ENCODE data around the gene ARX. TPM values are rescaled to one million over a fixed set of nuclear protein-coding genes. Genes with fewer than 3 reads are reported as not detected.

ARX gene
- total and polyA plus RNA-seq, 4 donors: 0.26 to 1.6 (median 0.61) TPM; not detected in 1

DNA sequence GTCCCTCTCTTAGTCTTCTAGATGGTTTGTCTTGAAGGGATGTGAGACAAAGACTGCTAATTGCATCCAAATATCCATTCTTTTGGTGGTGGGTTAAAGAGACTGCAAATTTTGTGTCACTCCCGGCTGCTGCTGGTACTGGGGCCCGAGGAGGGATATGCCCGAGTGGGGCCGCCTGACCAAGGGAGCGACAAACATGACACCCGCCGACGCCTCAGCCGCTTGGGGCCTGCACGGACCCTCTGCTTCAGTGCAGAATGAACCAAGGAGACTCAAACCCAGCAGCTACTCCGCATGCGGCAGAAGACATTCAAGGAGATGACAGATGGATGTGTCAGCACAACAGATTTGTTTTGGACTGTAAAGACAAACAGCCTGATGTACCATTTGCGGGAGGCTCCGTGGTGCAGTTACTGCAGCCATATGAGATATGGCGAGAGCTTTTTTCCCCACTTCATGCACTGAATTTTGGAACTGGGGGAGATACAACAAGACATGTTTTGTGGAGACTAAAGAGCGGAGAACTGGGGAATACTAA lies 13.6 kb upstream of the ARX start:
- no peaks in the 10 kb centered on the region for H3K9me3 ChIP-seq (ENCODE audit: control insufficient read depth, insufficient read depth, low read length)
- H3K36me3 ChIP-seq (ENCODE audit: control insufficient read depth, insufficient read depth, low read length): no peaks in the 10 kb centered on the region
- WGBS (ENCODE audit: insufficient coverage): 84% methylated on average over 12 of the region's 16 CpGs
- H3K27ac ChIP-seq (ENCODE audit: low read depth, low read length): no peak overlapping the region
- H3K4me1 ChIP-seq (ENCODE audit: control insufficient read depth, insufficient read depth, low read length): no peaks in the 10 kb centered on the region
- DNase-seq (ENCODE audit: low read depth in 4 of 6, low spot score in 6 of 6): peak in 1 of 6 donors; percentile 74
- no peak overlapping the region for H3K4me3 ChIP-seq (ENCODE audit: low read depth, low read length)
- peaks cover 15% of the 10 kb centered on the region for H3K27me3 ChIP-seq (ENCODE audit: control insufficient read depth, insufficient read depth, low read length)

DNA sequence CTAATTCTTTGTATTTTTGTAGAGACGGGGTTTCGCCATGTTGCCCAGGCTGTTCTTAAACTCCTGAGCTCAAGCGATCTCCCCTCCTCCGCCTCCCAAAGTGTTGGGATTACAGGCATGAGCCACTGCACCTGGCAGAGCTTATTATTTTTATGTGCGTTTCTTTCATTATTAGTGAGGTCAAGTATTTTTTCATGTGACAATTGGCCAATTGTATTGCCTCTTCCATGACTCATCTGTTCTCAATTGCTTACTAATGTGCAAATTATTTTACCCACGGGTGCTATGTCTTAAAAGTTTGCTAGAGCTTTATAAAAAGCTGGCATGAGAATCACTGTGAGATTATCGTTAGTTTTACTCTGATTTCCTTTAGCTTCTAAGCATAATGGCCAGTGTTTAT lies 13.0 kb upstream of the ARX start:
- DNase-seq (ENCODE audit: low read depth in 4 of 6, low spot score in 6 of 6): no peak
- no peaks in the 10 kb centered on the region for H3K4me1 ChIP-seq (ENCODE audit: control insufficient read depth, insufficient read depth, low read length)
- no peak overlapping the region for H3K4me3 ChIP-seq (ENCODE audit: low read depth, low read length)
- no peaks in the 10 kb centered on the region for H3K36me3 ChIP-seq (ENCODE audit: control insufficient read depth, insufficient read depth, low read length)
- 87% methylated on average over 3 of the region's 7 CpGs for WGBS (ENCODE audit: insufficient coverage)
- H3K27ac ChIP-seq (ENCODE audit: low read depth, low read length): no peak overlapping the region
- peaks cover 21% of the 10 kb centered on the region for H3K27me3 ChIP-seq (ENCODE audit: control insufficient read depth, insufficient read depth, low read length)
- H3K9me3 ChIP-seq (ENCODE audit: control insufficient read depth, insufficient read depth, low read length): no peaks in the 10 kb centered on the region

DNA sequence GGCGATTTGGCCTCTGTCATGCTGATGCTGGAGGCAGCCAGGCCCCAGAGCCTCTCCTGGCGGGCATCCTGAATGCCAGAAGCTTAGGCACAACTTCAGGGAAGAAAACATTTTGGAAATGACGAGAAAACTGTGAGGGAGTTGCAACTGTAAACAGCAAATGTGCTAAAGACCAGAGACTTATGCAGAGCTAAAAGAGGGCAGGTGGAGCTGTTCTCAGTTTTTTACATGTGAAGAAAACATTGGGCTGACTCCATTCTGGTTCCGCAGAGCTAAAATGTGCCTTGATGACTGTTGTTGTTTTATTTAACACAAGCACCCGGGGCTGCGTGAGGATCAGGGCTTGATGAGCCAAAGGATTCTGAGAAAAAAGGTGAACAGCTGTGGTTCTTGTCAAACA lies 10.8 kb upstream of the ARX start:
- Histone ChIP-seq H3K4me1 (ENCODE audit: control insufficient read depth, insufficient read depth, low read length) (no peaks in the 10 kb centered on the region), H3K9me3 (ENCODE audit: control insufficient read depth, insufficient read depth, low read length) (no peaks in the 10 kb centered on the region), H3K4me3 (ENCODE audit: low read depth, low read length) (no peak overlapping the region), H3K27ac (ENCODE audit: low read depth, low read length) (no peak overlapping the region), H3K36me3 (ENCODE audit: control insufficient read depth, insufficient read depth, low read length) (no peaks in the 10 kb centered on the region), H3K27me3 (ENCODE audit: control insufficient read depth, insufficient read depth, low read length) (peaks cover 42% of the 10 kb centered on the region)
- DNase-seq (ENCODE audit: low read depth in 4 of 6, low spot score in 6 of 6): peak in 1 of 6 donors; percentile 83
- WGBS (ENCODE audit: insufficient coverage): 63% methylated on average over 4 of the region's 6 CpGs

DNA sequence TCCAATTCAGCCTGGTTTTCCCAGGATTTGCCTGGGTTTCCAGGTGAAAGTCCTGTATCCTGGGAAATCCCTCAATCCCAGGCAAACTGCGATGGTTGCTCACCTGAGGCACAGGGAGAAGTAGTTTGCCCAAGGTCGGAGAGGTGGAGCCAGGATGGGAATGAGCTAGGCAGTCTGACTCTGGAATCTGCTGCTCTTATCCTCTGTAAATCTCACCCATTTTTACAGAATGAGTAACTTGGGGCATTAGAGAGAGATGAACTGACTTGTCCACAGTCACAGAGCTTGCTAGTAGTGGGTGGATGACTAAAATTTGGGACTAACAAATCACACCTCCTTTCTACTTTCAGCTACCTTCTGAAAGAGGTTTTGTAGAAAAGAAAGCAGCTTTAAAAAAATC lies 9.8 kb upstream of the ARX start:
- 83% methylated on average over 1 of the region's 2 CpGs for WGBS (ENCODE audit: insufficient coverage)
- Histone ChIP-seq H3K27ac (ENCODE audit: low read depth, low read length) (no peak overlapping the region), H3K4me1 (ENCODE audit: control insufficient read depth, insufficient read depth, low read length) (peaks cover 7% of the 10 kb centered on the region), H3K27me3 (ENCODE audit: control insufficient read depth, insufficient read depth, low read length) (peaks cover 52% of the 10 kb centered on the region), H3K9me3 (ENCODE audit: control insufficient read depth, insufficient read depth, low read length) (no peaks in the 10 kb centered on the region), H3K4me3 (ENCODE audit: low read depth, low read length) (no peak overlapping the region), H3K36me3 (ENCODE audit: control insufficient read depth, insufficient read depth, low read length) (no peaks in the 10 kb centered on the region)
- DNase-seq (ENCODE audit: low read depth in 4 of 6, low spot score in 6 of 6): no peak

DNA sequence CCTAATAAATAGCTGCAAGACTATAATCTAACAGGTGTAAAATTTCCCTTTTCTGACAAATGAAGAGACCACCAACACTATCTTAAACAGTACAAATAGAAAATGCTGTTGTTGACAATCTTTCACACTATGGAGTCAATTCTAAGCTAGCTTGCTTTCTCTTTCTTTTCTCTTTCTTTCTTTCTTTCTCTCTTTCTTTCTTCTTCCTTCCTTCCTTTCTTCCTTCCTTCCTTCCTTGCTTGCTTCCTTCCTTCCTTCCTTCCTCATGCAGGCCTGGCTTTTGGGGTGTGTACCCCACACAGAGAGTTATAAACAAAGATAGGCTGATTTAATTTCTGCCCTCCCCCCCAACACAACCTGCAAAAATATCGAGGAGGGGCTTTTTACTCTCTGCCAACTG lies 8.1 kb upstream of the ARX start:
- Histone ChIP-seq H3K4me1 (ENCODE audit: control insufficient read depth, insufficient read depth, low read length) (peaks cover 16% of the 10 kb centered on the region), H3K9me3 (ENCODE audit: control insufficient read depth, insufficient read depth, low read length) (no peaks in the 10 kb centered on the region), H3K27me3 (ENCODE audit: control insufficient read depth, insufficient read depth, low read length) (peaks cover 69% of the 10 kb centered on the region), H3K4me3 (ENCODE audit: low read depth, low read length) (no peak overlapping the region), H3K27ac (ENCODE audit: low read depth, low read length) (no peak overlapping the region), H3K36me3 (ENCODE audit: control insufficient read depth, insufficient read depth, low read length) (no peaks in the 10 kb centered on the region)
- no CpG with 5 or more reads among the region's 1 CpG for WGBS (ENCODE audit: insufficient coverage)
- no peak for DNase-seq (ENCODE audit: low read depth in 4 of 6, low spot score in 6 of 6)

DNA sequence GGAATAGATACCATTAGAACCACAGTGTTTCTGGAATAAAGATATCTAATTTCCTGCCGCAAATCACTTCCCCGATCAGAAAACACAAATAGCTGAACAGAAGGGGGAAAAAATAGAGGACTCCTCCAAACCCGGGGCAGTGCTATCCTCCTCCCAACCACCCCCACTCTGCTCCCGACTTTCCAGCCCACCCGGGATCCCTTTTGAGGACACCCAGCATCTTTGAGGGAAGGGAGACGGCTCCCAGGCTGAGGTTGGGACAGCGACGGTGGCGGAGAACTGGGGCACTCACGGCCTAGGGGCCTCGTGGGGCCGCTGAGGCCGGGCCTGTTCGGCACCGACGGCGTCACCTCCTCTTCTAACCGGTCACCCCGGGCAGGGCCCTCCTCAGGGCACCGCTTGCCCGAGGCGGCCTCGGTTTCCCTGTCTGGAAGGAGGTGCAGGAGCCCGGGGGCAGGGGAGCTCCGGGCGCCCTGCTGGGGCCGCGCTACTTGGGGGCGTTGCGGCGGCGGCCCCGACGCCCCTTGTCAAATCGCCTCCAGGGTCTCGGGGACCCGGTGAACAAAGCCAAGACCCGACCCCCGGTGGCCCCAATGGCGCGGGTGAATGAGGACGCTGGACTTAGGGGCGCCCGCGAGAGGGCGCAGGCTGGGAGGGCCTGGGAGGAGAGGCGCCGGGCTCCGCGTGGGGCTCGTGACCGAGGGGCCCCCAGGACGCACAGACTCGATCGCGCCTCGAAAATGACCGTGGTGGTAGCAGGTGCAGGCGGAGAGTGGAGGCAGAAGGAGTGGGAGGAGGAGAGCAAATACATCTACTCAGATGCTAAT lies 6.9 kb upstream of the ARX start:
- Histone ChIP-seq H3K4me3 (ENCODE audit: low read depth, low read length) (no peak overlapping the region), H3K9me3 (ENCODE audit: control insufficient read depth, insufficient read depth, low read length) (no peaks in the 10 kb centered on the region), H3K4me1 (ENCODE audit: control insufficient read depth, insufficient read depth, low read length) (peaks cover 17% of the 10 kb centered on the region), H3K36me3 (ENCODE audit: control insufficient read depth, insufficient read depth, low read length) (no peaks in the 10 kb centered on the region), H3K27me3 (ENCODE audit: control insufficient read depth, insufficient read depth, low read length) (peaks cover 81% of the 10 kb centered on the region), H3K27ac (ENCODE audit: low read depth, low read length) (no peak overlapping the region)
- WGBS (ENCODE audit: insufficient coverage): 13% methylated on average over 55 of the region's 59 CpGs
- DNase-seq (ENCODE audit: low read depth in 4 of 6, low spot score in 6 of 6): no peak

DNA sequence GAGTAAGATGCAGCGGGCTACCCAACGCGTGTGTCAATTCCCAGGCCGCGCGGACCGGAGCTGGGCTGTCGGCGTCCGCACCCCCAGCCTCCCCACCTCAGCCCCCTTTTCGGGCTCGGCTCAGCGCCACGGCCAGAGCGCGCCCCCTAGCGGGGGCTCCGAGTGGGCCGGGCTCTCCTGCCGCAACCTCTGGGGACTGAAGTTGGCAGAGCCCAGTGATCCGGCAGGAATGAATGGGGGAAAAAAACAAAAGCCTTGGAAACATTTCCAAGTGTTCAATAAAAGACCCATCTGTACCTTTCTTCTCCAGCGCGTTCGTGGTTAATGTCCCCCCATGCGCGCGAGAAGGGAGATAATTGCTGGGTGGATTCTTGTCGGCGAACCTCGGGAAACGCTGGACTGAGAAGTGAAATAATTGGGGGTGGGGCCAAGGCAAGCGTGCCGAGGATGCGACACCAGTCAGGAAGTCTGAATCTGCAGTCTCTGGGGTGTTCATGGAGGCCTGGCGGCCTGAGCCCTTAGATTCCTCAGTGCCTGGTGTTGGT lies 5.2 kb upstream of the ARX start:
- Histone ChIP-seq H3K4me1 (ENCODE audit: control insufficient read depth, insufficient read depth, low read length) (peaks cover 28% of the 10 kb centered on the region), H3K36me3 (ENCODE audit: control insufficient read depth, insufficient read depth, low read length) (no peaks in the 10 kb centered on the region), H3K27me3 (ENCODE audit: control insufficient read depth, insufficient read depth, low read length) (peaks cover 93% of the 10 kb centered on the region), H3K4me3 (ENCODE audit: low read depth, low read length) (no peak overlapping the region), H3K9me3 (ENCODE audit: control insufficient read depth, insufficient read depth, low read length) (no peaks in the 10 kb centered on the region), H3K27ac (ENCODE audit: low read depth, low read length) (no peak overlapping the region)
- DNase-seq (ENCODE audit: low read depth in 4 of 6, low spot score in 6 of 6): peak in 1 of 6 donors; percentile 65
- WGBS (ENCODE audit: insufficient coverage): 15% methylated on average over 27 of the region's 35 CpGs

DNA sequence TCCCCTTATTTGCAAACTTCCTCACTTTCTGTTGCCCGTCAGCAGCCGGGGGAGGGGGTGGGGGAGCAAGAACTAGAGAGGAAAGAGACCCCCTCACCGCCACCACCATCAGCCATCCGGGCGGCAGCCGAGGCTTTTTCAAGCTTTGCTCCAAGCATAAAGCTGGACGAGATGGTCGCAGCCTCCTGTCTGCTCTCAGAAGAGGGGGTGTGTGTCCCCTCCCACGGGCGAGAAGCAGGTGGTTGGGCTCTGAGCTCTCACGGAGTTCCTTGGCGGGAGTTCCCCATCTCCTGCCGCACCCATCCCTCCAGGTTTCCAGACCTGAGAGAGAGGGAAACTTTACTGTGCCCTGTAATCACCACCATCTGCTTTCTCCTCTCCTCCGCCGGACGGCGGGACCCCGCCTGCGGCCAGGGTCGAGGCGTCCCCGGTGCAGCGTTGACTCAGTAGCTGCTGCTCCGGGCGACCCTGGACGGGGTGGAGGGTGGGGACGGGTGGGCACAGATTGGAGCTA lies 4.7 kb upstream of the ARX start:
- Histone ChIP-seq H3K27ac (ENCODE audit: low read depth, low read length) (no peak overlapping the region), H3K36me3 (ENCODE audit: control insufficient read depth, insufficient read depth, low read length) (no peaks in the 10 kb centered on the region), H3K4me1 (ENCODE audit: control insufficient read depth, insufficient read depth, low read length) (peaks cover 33% of the 10 kb centered on the region), H3K4me3 (ENCODE audit: low read depth, low read length) (no peak overlapping the region), H3K27me3 (ENCODE audit: control insufficient read depth, insufficient read depth, low read length) (peaks cover 96% of the 10 kb centered on the region), H3K9me3 (ENCODE audit: control insufficient read depth, insufficient read depth, low read length) (no peaks in the 10 kb centered on the region)
- WGBS (ENCODE audit: insufficient coverage): 17% methylated on average over 21 of the region's 27 CpGs
- peak in 1 of 6 donors; percentile 6 for DNase-seq (ENCODE audit: low read depth in 4 of 6, low spot score in 6 of 6)

DNA sequence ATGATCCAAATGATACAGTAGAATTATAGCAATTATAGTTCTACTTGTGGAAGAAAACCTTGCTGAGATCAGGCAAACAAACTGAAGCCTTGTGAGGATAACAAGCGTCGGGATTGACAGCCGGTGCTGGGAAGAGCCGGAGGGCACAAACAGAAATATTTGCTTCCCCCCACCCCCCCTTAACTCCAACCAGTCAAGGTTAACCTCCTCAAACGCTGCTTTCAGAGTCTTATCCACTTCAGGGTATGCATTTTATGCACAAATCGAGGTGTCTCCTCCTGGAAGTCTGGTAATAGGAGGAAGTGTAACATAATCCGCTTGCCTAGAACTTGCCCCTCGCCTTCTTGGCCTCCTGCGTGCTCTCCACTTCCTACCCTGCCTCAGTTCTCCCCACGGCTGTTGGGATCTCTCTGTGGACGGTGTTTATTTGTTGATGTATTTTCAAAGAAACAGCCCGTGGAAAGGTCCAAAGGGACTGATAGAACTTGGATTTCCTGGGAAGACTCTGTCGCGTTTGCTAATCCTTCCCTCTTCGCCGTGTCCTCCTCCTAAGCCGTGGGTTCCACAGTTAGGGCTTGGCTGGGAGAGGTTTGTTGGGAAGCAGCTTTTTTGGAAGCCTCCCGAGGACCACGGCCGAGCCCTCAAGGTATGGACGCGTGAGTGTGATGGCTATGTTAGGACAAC lies 4.1 kb upstream of the ARX start:
- no peaks in the 10 kb centered on the region for H3K36me3 ChIP-seq (ENCODE audit: control insufficient read depth, insufficient read depth, low read length)
- H3K27ac ChIP-seq (ENCODE audit: low read depth, low read length): no peak overlapping the region
- 28% methylated on average over 6 of the region's 22 CpGs for WGBS (ENCODE audit: insufficient coverage)
- H3K4me3 ChIP-seq (ENCODE audit: low read depth, low read length): no peak overlapping the region
- peaks cover 35% of the 10 kb centered on the region for H3K4me1 ChIP-seq (ENCODE audit: control insufficient read depth, insufficient read depth, low read length)
- H3K9me3 ChIP-seq (ENCODE audit: control insufficient read depth, insufficient read depth, low read length): no peaks in the 10 kb centered on the region
- peak in 1 of 6 donors; percentile 27 for DNase-seq (ENCODE audit: low read depth in 4 of 6, low spot score in 6 of 6)
- H3K27me3 ChIP-seq (ENCODE audit: control insufficient read depth, insufficient read depth, low read length): peaks cover 99% of the 10 kb centered on the region
